SHP77 (cell line): ENCODE measurements around the gene CPE.
"Not testable (repeated sequence)": the region's sequence is repeated elsewhere in the genome, so short reads cannot be mapped to it uniquely, and the experiment has no call there.

ENCODE experiments used
- DNase-seq, 2 experiments: peaks; one replicate each; lab custom pipeline; 2025; lab: John Stamatoyannopoulos, UW

The CPE gene

DNA sequence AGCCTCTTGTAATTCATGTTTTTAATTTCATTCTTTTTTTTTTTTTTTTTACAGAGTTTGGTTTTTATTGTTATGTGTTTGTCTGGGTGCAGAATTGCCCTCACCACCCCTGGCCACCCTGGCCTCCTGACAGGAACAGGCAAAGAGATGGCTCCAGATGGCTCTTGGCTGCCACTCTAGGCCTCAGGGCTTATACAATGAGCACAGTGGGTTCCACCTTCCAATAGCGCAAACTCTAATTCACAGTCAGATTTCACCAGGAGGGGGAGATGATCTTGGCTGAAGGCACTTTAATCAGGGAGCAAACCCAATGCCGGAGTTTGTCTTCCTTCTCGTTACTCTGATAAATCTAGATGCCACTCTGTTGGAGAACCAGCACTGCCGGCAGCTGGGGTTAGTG, 24.8 kb downstream of the CPE start:
- no peak for DNase-seq

DNA sequence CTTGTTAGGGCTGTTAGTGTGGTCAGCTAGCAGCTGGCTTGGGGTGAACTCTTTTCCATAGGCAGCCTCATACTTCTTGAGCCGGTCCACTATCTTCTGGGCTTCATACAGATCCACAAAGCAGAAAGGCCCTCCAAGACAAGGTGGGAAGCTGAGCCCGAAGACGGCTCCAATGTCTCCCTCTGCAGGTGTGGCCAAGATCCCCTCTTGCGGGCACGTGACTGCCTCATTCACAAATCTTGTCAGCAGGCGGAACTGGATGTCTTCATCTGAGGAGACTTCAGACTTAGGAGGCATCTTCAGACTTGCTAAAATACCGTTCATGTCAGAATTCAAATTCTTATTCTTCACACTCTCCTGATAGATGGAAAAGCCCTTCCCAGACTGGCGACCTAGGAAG, 25.3 kb downstream of the CPE start:
- no peak for DNase-seq

DNA sequence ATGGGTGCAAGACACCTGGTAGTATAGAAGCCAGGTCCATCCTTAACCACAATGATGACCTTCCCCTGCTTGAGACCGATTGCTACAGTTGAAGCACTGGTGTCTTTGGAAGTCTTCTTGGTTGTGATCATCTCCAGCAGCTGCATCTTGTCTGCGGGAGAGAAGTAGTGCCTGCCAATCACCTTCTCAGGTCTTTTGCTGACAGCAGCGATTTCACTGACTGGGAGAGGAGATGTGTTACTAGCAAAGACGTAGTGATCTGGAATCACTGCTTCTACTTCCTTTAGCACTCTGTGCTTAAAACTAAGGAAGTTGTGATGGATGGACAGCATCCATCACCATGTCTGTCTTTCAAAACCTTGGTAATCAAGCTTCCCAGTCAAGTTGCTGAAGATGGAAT, 25.9 kb downstream of the CPE start:
- no peak for DNase-seq

DNA sequence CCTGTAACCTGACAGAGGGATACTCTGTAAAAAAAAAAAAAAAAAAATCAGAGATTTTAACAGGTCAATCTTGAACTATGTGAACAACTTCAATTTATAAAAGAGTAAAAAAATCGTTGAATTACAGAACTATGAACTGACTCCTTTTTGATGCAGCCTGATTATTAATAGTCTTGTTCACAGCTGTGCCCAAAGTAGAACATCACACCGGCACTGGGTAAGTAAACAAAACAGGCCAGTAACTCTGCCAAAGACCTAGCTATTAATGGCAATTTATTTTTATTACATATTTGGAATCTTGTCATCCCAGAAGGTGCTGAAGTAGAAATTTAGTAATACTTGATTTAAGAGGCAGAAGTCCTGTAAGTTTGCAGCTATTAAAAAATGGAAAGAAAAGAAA, 31.4 kb downstream of the CPE start:
- DNase-seq: no peak

DNA sequence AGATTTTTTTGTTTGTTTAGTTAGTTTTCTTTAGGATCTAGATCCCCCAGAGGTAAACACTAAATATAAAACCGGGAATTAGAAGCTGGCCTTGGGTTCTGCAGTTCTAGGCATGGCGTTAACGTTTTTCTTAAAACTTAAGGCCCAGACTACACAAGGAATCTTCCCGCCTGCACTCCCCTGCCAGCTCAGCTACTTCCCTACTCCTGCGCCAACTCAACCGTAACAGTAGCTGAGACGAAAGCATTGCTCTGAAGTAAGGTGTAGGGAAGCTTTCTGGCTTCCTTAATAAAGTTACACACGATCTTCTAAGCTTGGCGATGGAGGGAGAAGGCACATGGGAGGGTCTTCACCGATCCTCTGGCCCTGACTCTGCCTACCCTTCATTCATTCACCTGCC, 37.1 kb downstream of the CPE start:
- DNase-seq: no peak

DNA sequence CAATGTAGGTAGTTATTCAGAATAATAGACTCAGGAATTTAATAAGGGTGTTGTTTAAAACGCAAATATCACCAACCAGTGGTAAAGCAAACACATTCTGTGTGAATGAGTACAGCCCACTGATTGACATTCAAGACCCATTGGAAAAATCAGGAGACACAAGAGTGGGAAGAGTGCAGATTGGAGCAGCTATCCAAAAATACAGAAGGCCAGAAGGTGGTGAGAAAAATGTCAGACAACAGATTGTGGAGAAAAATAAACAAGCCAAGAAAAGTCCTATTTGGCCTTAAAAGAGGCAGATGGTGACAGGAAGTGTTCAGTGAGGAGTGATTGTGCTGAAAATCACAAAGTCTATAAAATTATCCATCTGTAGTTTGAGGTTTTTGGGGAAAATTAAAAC, 39.3 kb downstream of the CPE start:
- DNase-seq: no peak

DNA sequence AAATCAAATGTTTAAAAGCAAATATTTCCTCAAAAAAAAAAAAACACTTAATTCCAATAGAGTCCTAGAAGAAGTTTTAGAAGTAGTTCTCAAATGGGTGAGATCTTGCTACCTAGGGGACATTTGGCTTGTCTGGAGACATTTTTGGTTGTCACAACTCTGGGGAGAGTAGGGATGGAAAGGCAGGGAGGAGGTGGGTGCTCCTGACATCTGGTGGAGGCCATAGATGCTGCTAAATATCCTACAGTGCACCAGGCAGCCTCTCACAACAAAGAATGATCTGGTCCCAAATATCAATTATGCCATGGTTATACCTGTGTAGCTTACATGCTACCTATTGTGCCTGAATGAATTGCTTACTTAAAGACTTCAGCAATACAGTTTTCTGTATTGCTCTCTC, 46.8 kb downstream of the CPE start:
- no peak for DNase-seq

DNA sequence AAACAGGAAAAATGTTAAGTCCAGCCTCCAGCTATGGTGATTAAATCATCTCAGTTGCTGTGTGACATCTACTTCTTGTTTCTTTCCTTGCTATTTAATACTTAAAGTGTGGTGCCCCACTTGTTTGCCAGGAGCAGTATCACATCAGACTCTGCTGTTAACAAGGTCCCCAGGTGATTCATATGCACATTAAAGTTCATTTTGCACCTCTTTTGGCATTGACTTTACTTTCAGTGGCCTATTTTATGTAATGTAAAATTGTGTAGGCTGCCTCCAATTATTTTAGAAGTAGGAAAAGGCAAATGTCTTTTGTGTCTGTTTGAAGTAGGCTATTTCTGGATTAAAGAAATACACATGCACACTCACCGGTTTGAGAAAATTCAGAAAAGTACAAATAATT, 47.5 kb downstream of the CPE start:
- DNase-seq: no peak

DNA sequence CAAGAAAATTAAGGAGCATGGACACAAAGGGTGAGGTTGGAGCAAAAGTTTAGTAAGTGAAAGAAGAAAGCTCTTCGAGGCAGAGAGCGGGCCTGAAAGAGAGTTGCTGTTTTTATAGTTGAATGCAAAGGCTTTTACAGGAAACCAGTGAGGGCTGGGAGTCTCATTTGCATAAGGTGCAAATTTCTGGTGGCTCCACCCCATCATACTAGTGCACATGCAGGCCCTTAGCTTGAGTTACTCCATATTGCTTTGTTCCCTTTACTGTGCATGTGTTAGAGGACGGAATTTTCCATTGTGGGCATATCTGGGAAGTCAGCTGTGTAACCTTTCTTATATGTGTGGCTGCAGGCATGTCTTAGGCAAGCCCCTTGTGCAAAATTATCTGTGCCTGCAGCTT, 48.0 kb downstream of the CPE start:
- no peak for DNase-seq

DNA sequence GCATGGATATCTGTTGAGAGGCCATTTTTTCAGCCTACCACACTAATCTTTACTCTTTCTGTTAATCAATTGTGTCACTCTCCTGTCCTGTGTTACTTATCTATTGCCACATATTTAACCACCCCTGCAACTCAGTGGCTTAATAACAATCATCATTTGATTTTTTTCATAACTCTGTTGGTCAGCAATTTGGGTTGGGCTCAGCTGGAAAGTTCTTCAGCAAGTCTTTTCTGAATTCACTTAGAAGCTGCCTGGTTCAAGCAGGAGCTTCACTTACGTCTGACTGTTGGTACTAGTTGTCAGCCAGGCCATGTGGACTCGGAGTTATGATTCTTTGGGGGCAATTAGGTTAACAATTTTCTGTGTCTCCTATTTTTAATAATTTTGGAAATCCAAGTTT, 50.1 kb downstream of the CPE start:
- no peak for DNase-seq

DNA sequence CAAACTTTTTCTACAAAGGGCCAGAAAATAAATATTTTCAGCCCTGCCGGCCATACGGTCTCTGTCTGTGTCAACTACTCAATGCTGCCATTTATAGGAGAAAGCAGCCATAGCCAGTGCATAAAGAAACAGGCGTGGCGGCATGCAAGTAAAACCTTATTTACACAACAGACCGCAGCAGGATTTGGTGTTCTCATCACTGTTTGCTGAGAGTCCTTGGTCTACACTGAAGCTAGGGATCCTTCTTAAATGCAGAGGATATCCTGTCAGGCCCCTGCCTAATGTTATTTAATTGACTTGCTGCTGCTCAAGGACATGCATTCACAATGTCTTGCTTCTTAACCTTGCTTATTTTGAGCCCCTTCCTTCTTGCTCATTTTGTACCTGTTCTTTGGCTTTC, 54.7 kb downstream of the CPE start:
- DNase-seq: no peak

DNA sequence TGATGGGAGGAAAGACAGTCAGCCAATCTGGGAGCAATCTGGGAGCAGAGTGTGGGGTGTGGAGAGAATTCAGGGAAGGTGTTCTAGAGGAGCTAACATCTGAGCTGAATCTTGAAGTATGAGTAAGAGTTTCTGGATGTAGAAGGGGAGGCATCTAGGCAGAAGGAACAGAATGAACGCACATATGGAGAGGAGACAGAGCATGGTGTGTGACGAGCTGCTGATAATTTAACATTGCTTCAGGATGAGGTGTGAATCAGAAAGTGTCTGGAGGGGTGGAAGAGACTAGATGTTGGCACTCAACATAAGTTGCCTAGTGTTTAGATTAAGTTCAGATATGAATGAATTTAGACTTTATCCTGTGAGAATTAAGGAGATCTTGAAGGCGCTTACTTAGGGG, 58.9 kb downstream of the CPE start:
- no peak for DNase-seq

DNA sequence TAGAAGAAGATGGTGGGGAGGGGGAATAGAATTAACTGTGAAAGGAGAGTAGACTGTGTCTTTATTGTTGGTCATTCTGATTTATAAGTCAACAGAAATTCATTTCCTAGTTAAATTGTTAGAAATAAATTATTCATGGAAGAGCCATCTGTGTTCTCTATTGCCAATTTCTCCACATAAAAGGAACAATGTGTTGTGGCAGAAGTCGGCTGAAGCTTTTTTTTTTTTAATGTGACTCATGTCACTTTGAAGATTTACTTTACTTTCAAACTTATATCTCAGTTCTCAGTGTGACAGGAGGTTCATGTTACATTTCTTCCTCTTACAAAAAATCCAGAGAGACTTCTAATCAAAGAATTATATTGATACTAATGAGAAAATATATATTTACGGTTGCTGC, 60.5 kb downstream of the CPE start:
- no peak for DNase-seq

DNA sequence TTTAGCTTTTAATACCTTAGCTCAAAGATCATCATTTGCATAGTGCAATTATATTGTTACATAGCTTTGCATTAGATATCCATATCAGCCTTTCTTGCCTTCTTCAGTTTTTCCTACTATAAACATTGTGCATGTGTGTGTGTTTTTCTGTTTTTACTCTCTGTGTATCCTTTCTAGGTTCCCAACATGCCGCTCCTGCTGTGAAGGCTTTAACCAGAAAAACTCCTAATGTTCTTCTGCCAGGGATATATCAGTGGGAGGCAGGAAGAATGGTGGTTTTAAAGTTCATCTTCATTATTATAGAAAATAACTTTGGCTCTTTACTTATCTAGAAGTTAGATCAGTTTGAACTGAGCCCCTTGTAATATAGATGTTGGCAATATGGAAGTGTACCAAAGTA, 61.2 kb downstream of the CPE start:
- DNase-seq: no peak

DNA sequence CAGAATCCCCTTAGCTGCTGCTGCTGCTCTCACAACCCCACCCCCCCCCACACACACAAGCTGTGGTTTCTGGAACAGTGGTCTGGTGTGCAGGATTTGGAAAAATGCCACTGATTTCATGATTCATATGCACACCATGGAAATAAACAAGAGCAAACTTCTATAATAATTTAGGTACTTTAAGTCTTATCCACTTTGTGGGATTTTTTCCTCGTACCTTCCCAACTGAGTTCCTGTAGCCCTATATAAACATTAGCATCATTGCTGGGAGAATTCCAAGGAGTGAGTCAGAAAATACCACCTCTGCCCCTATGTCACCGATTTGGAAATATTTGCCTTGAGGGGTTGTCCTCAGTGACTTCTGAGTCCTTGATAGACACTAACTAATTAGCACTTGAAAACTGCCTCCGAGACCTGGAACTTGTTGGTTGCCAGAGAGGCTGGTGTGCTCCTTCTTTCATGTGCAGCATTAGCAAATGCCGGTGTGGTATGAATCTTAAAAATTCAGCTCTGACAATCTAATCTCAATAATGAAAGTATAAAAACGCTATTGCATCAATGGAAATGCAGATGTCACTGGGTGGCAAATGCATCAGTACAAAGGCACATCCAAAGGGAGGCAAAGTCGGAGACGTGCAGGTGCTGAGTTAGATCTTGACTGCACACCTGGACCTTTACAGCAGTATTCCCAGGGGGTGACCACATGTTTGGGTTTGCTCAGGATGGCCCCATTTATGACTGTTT, 61.8 kb downstream of the CPE start:
- DNase-seq: no peak

DNA sequence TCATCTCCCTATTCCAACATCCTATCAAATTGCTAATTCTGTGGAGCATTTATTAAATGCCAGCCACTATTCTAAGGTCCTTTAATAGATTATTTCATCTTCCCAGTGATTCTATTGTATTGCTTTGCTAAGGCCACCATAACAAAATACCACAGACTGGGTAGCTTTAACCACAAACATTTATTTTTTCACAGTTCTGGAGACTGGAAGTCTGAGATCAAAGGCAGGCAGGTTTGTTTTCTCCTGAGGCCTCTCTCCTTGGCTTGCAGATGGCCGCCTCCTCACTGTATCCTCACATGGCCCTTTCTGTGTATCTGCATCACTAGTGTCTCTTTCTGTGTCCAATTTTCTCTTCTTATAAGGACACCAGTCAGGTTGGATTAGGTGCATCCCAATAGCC, 64.5 kb downstream of the CPE start:
- no peak for DNase-seq

DNA sequence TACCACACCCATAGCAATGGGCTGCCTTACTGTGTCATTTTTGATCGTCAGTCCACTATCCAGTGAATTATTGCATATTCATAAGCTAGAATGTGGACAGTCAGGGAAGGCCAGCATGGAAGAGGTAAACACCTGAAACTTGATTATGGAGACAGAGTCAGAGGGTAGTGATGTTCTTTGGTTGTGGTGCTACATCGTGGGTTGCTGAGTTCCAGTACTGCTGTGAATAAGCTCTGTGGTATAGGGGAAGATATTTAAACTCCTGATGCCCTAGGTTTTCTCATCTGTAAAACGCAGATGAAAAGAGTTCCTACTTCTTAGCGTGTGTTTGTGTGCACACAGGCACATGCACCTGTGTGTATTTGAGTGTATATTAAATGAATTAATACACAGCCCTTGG, 69.9 kb downstream of the CPE start:
- DNase-seq: no peak

DNA sequence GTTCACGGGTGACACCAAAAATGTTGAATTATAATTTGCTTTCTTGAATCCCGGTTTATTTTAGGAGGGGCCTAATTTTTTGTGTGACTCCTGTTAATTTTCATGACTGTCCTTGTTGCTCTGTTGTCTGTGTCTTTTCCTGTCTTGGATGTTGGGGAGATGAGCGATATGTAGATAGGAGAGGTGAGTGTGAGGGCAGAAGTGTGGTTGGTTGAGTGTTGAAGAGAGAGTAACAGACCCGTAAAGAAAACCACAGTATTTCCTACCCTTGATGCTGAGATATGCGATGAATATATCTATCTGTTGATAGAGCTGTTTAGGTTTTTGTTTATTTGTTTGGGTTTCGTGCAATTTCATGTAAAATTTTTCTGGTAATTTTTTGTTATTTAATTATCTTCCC, 70.5 kb downstream of the CPE start:
- DNase-seq: no peak

DNA sequence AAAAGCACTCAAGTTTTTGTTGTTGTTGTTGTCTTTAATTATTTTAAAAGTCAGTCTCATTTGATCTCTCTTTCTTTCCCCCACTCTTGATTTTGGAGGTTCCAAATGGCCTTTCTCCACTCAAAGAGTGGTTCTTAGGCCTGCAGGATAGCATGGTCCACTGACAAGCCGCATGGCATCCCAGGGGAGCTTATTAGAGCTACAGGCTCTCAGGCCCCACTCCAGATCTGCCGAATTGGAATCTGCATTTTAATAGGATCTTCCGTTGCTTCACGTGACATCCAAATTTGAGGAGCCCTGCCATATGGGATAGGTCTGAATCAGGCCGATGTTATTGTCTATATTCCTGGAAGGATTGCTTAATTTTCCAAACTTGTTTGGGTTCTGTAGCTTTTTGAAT, 72.1 kb downstream of the CPE start:
- no peak for DNase-seq

DNA sequence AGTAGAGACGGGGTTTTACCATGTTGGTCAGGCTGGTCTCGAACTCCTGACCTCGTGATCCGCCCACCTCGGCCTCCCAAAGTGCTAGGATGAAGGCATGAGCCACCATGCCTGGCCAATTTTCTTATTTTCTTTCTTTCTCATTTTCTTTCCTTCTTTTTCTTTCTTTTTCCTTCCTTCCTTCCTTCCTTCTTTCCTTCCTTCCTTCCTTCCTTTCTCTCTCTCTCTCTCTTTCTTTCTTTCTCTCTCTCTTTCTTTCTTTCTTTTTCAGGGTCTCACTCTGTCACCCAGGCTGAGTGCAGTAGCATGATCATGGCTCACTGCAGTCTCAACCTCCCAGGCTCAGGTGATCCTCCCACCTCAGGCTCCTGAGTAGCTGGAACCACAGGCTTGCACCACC, 74.3 kb downstream of the CPE start:
- not testable (repeated sequence) for DNase-seq

DNA sequence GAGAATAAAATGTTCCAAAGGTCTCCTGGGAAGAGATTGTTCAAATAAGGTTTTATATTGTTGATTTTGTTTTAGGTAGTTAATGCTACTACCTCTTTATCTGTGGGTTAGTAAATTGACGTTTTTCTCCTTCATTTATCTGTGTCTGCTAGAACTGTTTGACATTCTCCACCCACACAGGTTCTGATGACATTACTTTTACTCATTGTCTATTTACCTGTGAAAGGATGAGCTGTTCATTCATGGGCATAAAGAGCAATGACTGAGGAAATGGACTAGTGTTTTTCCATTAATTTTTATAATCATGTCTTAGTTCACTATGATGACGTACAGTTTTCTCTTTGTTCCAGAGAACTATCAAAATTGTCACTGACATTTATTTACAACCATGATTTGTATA, 75.6 kb downstream of the CPE start:
- no peak for DNase-seq

DNA sequence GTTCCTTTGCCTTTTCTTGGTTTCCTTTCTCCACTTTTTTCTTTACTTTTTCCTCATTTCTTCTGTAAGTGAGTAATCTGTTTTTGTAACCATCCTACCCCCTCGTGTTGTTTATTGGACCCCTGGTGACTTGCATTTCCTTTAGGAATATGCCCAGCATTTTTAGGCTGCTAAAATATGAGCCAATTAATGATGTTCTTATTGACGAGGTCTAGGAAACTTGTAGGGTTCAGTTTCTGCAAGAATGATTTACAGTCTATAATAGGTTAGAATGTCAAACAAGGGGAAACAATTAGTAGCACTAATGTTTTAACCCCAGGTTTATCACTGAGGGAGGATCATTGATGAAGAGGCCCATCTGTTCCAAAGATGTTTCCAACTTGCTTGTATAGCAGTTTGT, 79.0 kb downstream of the CPE start:
- no peak for DNase-seq

DNA sequence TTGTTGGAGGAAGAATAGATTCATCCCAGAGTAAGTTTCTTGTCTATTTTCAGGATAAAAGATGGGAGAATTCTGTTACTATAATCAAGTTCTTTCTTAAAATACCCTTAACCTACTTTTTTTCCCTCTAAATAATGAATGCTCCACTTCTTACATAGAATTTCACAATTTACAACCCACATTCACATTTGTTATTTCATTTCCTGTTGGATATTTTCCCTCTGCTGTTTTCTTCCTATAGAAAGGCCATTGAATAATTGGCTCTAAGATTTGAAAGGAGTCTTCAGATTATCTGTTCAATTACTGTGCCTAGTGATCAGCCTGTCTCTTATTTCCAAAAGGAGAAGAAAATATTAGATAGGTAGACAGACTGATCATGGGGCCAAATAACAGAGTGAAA, 79.7 kb downstream of the CPE start:
- no peak for DNase-seq

DNA sequence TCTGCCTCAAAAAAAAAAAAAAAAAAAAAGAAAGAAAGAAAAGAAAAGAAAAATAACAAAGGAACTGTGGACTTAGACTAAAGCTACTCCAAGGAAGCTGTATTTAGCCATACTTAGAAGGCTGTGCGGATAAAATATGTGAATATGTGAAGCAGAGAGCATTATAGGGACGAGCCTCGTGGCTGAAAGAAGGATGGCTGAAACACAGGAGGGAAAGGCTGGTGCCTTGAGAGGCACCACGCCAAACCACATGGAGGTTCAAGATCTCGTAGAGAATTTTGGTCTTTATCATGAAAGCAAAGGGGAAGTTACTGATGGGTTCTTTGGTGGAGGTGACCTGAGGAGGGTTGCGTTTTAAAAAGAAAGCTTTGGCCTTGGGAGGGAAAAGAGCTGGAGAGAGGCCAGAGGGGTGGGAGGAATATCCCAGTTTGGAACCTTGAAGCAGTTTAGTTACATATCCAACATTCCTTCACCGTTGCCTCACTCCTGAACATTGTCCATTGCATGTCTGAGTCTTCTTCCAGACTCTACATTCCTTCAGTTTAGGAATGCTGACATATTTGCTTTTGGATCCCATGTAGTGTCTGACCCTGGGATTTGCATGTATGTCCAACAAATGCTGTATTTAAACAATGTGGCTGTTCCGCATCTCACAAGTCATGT, 82.5 kb downstream of the CPE start:
- no peak for DNase-seq
